Left cardiac atrium (tissue), 4 donors: Measurements from ENCODE around the gene MORN4. TPM values are rescaled to one million over a fixed set of nuclear protein-coding genes. Genes with fewer than 3 reads are reported as not detected.
"Not testable (repeated sequence)": the region's sequence is repeated elsewhere in the genome, so short reads cannot be mapped to it uniquely, and the experiment has no call there.

Source experiments
- ATAC-seq, 2 donors: fragments of 200-7000 bp; cut with Tn5 transposase; one replicate each; pipeline ENCODE4 v1.9.1; 2020; ENCODE audit warnings: mild to moderate bottlenecking in 2 of 2, moderate library complexity in 2 of 2
- DNase-seq: peaks from one replicate; pipeline ENCODE4 v3.0.0-alpha.2; 2020
- intact Hi-C, 2 donors: fragments of 100-400 bp; cut with DNase I; formaldehyde crosslinking; loops; one replicate each; pipeline versions ENCODE4 v1.14.1 to v1.15.1; 2022 to 2023
- long read RNA-seq: library from polyadenylated mRNA; unstranded; transcript quantifications from one replicate; pipeline ENCODE4 v2.0.0, GENCODE V29; 2021
- total RNA-seq, 2 donors: library from RNA; stranded (reverse); fragmentation: NEBNext Ultra II Directional; extraction: Animal tissue kit (Norgen Biotek cat#: 25700); gene quantifications; one replicate each; pipeline ENCODE4 v1.2.1, GENCODE V29; 2021
- donor health status: DM: no; HTN: yes; CAD: no.
- donor health status: DM: no; HTN: yes; CAD: no; lungs with severe emphysema.
- donor health status: DM: yes; HTN: yes; CAD: no.
- donor health status: Dilated cardiomyopathy.

Gene MORN4
- total RNA-seq = 1 to 10 TPM; 7.0 to 8.3 TPM
- long read RNA-seq, transcript MORN4-201 (5 exons, 2,315 nt) = major isoform, 13 of 16 reads
- long read RNA-seq, partial matches to known transcripts = 2 of 16 reads
- long read RNA-seq, other reads (novel, unspliced or antisense) = 1 of 16 reads

DNA sequence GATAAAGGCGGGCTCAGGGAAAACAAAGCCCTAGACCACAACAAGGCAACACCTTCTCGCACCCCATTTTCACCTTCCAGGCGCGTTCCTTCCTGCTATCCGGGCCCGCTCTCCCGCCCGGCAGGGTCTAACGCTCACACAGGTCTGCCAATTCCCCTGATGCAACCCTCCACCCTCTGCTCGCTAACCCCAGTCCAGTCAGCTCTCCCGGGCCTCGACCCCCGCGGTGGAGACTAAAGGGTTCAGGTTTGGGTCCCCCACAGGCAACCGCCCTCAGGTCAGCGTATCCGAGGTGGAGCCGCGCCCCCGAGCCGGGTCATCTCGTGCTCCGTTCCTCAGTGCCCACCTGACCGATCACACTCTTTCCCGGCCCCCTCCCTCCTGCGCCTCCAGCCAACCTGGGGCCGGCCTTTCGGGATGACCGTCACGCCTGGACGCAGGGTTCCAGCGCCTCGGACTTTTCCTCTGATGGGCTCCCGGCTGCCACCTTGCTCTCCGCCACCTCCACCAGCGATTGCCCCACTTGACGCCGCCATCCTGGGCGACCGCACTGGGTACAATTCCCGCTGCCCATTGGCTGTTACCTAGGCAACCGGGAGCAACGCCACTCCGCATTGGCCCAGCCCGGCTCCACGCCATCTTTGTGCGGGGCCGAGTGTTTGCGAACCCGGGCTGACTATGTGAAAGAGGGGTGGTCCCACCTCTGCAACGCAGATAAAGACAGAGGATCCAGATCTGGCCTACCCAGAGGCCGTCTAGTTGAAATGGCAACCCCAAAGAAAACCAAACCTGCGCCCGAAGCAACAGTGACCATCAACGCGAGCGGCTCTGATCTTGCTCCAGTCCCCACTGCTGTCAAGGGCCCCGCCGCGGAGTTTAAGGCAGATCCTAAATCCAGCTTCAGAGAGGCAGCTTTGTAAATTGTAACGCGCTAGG is at the start of gene MORN4:
MORN4 (minus strand) TSS at position 552 of the 936 bp plus-strand sequence. CDS start 13,847 bp downstream, outside the sequence.
- DNase-seq (peak; percentile 96), ATAC-seq (peak; percentile 100)
- intact Hi-C loops = no loop called here

DNA sequence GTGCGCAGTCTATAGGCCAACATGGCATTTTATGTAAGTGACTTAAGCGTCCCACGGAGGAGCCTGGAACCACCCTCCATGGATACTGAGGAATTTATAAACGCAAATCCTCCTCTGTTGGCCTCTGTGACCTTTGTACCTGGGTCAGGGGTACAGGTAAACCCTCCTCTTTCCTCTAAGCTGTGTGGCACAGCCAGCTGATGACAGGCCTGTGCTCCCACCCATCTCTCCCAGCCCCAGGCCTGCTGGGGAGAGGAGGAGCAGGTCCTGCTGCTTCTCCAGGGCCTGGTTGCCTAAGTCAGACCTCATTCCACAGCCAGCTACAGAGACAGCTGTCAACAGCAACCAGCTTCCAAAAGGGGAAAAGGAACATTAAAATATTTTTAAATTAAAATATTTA is 48.7 kb upstream of the MORN4 start:
- intact Hi-C loops = no loop called here
- DNase-seq = no peak
- ATAC-seq = no peak

DNA sequence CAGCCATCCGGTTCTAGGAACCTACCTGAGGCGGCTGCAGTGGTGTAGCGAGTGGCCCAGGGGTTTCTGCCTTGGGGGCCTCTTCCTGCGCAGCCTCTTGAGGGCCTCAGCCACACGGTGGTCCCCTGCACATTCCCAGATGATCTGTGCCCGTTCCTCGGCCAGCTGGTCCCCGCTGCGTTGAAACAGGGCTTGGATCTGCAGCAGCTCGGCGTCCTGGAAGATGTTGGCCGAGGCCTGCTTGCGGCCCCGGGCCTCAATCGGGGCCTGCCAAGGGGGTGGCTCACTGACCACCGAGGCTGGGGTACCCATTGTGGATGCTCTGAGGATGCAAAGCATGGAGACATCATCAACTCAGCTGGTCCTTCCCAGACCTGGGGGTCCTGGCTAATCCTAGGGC is 46.3 kb upstream of the MORN4 start:
- intact Hi-C loops = no loop called here
- no peak for ATAC-seq
- no peak for DNase-seq

DNA sequence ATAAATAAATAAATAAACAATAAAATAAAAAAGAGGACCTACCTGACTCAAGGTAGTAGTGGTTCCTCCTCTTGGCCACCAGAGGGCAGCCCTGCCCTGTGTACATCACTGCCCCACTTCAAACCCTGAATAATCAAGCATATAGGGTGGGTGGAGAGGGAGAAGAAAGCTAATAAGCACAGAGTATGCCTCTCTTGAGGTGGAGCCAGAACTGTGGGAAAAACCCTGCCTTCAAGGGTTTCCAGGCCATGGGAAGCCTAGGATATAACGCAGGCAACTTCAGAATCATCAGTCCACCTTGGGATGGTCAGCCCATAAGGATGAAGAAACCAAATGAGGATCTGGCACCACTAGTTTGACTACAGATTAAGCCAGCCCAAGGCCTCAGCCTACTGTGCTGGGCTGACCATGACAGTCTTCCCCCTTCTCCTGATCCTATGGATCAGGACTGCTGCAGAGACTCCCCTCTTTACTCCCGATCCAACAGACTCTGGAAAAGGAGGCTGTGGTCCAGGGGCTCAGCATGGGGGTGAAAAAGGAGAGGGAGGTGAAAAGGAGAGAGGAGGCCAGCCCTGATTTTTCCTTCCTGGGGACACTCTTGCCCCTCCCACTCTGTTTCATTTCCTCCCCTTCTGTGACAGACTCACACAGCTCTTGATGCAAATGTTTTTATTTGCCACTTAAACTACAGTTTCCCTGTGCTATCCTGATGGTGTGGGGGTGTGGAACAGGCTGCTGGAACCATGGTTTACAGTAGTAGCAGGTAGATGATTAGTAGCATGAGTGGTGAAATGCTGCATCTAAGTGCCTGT is 43.7 kb upstream of the MORN4 start:
- ATAC-seq (peak in 1 of 2 donors; percentile 62), DNase-seq (peak; percentile 50)
- intact Hi-C loops = loop anchor here in 1 of 2 donors (1.0 kb wide), 1 partner anchor 55 kb away; no protein-coding TSS in a partner anchor

DNA sequence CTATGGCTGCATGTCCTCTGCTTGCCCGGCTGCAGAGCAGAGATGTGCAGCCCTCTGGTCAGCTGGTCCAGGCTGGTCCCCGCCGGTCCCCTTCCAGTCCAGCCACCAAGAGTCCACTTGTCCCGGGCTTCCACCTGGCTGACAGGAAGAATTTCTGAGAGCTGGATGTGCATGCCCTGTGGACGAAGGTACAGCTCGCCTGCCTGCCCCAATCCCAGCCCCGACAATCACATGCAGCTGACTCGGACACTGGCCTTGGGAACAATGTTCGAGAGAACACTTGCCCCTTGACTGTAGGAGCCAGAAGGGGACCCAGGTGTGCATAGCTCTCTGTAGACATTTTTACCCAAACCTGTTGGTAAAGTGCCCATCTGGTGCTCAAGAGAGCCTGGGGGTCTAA is 41.9 kb upstream of the MORN4 start:
- no peak for DNase-seq
- intact Hi-C loops = loop anchor here in 1 of 2 donors (2.0 kb wide), 1 partner anchor 58 kb away; no protein-coding TSS in a partner anchor
- no peak for ATAC-seq

DNA sequence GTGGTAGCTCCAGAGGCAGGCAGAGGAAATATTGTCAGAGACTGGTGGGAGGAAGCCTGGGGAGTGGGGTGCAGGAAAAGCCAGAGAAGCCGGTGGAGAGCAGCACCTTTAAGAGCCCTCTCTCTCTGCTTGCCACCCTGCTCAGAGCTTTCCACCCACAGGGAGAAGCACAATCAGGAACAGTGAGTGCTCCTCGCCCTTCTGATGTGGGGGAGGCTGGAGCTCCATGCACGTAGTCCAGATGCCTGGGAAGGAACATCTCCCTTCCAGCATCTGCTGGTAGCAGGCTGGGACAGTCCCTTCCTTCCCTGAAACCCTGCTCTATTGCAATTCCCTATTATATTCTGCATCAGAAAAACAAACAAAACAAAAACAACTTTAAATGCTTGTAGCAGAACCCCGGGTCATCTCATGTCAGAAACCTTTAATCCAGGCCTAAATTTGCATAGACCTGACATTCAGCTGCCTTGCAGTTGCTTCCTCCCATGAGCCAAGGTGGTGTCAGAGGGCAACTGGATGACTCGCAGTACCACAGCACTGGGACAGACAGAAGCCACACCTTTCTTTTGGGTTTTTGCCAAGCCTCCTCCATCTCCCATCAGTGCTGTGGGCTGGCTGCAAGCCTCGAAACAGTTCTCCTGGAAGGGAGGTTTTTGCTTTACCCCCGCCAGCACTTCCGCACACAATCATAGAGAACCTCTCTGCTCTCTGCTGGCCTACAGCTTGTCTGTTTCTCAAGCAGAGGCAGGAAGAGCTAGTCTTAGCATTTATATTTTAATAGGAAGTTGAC is 40.6 kb upstream of the MORN4 start:
- ATAC-seq (peak; percentile 36 to 68), DNase-seq (no peak)
- intact Hi-C loops = loop anchor here in 1 of 2 donors (2.0 kb wide), 1 partner anchor 59 kb away; no protein-coding TSS in a partner anchor

DNA sequence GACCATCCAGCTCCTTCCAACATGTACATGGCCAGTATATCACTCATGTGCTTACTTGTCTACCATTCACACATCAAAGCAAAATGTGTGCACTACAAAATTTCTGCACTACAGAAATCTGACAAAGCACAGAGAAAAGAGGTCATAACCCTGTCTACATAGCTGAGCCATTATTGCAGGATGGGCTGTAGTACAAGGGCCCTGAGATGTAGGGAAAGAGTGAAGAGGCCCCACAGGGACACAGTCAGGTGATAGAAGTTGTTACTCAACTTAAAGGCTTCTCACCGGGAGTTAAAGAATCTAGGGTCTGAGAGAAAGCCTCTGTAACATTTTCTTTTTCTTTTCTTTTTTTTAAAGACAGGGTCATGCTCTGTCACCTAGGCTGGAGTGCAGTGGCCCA is 36.3 kb upstream of the MORN4 start:
- intact Hi-C loops = no loop called here
- ATAC-seq (peak in 1 of 2 donors; percentile 39), DNase-seq (no peak)

DNA sequence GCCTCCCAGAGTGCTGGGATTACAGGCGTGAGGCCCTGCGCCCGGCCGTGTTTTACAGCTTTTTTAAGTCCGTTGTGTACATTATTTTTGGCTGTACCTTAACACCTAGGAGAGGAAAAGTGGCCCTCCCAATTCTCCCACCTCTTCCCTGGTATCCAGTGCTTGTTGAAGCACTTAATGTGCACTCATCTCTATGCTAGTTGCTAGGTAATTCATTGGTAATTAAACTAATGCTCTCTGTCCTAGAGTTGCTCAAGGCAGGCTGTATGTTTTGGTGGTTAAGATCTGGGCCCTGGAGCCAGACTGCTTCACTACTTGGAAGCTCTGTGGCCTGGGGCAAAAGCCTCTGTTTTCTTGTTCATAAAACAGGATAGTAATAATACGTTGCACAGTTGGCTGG is 34.2 kb upstream of the MORN4 start:
- DNase-seq (no peak), ATAC-seq (no peak)
- intact Hi-C loops = no loop called here

DNA sequence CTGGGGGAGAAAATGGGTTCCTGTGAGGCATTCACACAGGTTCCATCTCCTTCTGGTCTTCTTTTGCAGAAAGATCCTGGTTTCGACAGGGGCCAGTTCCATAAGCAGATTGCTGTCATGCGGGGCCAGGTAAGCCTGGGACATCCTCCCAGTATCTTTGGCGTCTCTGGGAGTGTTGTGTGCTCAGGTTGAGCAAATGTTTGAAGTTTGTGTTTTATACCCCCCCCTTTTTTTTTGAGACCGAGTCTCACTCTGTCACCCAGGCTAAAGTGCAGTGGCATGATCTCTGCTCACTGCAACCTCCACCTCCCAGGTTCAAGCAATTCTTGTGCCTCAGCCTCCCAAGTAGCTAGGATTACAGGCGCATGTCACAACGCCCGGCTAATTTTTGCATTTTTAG is 33.7 kb upstream of the MORN4 start:
- DNase-seq (no peak), ATAC-seq (no peak)
- intact Hi-C loops = no loop called here

DNA sequence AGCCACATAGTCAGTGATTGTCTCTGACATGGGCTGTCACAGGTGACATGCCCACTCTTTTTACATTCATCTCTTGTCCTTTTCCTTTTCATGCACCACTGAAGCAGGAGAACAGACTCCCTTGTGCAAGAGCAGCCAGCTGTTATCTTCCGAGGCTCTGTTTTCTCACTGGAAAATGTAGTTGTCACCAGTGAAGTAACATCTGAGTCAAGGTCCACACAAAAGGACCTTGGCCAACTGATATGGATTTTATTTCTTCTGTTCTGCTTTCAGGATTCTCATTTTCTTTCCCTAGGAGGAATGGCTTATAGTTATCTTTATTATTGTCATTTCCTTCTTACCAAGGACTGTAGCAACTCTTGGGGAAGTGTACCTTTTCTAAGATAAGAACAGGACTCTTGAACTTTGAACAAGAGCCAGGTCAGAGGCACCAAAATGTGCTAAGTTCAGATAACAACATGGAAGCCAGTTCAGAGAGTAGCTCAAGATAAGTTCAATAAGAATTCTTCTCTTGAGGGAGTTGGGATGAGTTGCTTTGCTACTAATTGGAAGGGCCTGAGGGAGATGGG is 31.1 kb upstream of the MORN4 start:
- DNase-seq (no peak), ATAC-seq (no peak)
- intact Hi-C loops = no loop called here

DNA sequence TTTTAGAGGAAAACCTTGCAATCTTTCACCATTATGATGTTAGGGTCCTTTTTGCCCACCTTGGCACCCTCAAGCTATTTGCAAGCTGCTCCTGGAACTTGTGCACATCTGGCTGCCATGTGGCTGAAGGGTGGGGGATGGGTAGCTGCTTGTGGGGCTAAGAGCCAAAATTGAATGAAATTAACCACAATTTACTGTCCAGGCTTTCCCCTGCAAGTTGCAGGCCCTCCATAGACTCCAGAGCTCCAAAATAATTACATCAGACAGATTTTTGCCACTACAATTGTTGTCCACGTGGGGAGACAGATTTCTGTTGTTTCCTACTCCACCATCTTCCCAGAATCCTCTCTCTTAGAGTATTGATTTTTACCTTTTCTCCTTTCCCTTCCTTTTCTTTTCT is 26.3 kb upstream of the MORN4 start:
- DNase-seq (no peak), ATAC-seq (no peak)
- intact Hi-C loops = no loop called here

DNA sequence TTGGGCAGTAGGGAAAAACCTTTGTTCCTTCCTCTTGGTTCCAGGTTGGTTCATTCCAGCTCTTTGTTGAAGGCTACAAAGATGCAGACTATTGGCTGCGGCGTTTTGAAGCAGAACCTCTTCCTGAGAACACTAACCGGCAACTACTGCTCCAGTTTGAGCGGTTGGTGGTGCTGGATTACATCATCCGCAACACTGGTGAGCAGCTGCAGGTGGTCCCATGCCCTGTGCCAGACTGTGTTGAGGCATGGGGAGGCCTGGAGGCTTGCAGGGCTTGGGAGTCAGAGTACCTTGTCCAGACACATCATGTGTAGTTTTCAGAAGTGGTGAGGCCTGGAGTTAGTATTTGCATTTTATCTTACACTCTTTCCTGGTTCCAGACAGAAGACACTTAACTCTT is 23.5 kb upstream of the MORN4 start:
- DNase-seq (no peak), ATAC-seq (no peak)
- intact Hi-C loops = no loop called here

DNA sequence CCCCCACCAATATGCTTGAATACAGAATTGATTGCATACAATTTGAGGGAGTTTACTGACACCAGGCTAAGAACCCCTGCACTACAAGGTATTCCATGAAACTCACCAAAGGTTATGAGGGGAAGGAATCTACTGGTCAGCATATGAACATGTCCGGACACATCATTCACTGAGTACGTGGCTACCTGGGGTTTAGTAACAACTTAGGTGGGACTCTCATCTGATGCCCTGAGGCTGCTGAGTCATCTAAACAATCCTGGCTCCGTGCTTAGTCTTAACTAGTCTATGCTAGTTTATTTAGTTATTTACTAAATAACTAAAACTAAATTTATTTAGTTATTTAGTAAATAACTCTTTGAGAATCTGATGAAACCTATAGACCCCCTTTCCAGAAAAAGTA is 18.5 kb upstream of the MORN4 start:
- DNase-seq = no peak

DNA sequence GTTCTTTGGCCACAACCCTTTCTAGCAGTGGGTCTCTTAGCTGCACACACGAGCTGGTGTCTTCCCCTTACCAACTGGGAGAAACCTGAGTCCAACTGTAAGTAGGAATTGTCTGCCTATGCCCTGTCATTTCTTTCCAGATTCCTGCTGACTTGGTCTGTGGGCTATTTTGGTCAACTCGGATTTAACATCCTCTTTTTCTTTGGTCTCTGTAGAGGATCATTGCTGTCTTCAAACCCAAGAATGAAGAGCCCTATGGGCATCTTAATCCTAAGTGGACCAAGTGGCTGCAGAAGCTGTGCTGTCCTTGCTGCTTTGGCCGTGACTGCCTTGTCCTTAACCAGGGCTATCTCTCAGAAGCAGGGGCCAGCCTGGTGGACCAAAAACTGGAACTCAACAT is 17.4 kb upstream of the MORN4 start:
- DNase-seq = no peak
- intact Hi-C loops = no loop called here
- ATAC-seq = no peak

More for the DNA sequence above, 18.5 kb upstream of the MORN4 start:
- no peak for ATAC-seq
- intact Hi-C loops = no loop called here

DNA sequence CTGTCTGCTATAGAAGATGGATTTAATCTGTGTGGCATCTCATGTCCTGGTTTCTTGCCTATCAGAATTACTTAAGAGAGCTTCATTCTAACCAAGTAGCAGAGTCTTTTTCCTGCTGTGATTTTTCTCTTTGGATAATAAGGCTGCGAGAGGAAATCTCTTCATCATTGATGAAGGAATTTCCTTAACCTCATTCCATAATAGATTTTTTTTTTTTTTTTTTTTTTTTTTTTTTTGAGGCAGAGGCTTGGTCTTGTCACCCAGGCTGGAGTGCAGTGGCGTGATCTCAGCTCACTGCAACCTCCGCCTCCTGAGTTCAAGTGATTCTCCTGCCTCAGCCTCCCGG is 16.1 kb upstream of the MORN4 start:
- DNase-seq, intact Hi-C loops, ATAC-seq: not testable (repeated sequence)

DNA sequence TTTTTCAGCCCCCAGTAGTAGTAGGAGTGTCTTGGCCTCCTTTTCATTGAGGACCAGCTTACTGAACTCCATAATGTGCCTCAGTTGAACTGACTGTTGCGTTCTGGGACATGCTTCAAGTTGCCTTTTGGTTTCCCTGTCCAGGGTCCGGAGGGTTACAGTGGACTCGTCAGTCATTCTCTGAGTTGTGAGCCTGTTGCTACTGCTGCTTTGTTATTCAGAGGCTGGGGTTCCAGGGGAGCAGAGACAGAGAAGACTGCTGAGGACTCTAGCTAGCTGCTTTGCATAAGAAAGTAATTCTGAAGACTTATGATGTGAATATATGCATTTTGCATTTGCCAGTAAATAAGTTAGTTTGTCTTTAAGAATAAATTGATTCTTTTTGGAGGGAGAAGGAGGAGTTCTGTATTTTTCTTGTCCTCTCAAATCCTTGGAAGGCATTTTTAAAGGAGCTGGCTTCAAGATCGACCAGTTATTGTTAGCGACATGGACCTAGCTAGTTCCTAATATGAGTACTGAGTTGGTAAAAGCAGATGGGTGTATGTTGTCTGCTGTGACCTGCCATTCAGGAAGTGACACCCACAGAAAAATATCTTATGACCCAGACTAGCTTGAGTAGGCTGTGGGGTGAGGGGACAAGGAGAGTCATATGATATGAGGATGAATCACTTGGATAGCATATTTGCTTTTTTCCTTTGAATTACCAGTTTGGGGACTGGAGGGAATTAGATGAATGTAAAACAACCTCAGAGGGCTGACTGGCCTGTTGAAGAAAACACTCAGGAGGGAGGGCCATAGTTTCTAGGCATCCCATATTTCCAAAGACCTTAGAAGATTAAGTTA is 15.5 kb upstream of the MORN4 start:
- ATAC-seq (peak; percentile 78 to 92), DNase-seq (no peak)
- intact Hi-C loops = no loop called here

DNA sequence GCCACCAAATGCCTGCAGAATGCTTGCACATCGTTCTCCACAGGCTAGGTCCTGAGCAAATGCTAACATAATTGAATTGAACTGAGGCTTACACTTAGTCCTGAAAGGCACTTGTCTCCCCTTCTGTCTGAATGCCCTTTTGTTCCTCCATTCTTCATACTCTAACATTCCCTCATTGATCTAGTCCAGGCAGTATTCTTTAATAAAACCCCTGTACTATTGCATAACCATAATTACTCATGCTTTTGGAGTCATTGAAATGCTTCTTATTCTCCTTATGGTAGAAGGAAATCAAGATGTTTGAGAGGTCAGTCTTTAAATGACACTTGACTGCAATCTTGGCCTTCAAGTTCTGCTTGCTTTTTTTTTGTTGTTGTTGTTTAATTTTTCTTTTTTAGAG is 14.3 kb upstream of the MORN4 start:
- intact Hi-C loops = no loop called here
- DNase-seq = no peak
- ATAC-seq = peak in 1 of 2 donors; percentile 23

DNA sequence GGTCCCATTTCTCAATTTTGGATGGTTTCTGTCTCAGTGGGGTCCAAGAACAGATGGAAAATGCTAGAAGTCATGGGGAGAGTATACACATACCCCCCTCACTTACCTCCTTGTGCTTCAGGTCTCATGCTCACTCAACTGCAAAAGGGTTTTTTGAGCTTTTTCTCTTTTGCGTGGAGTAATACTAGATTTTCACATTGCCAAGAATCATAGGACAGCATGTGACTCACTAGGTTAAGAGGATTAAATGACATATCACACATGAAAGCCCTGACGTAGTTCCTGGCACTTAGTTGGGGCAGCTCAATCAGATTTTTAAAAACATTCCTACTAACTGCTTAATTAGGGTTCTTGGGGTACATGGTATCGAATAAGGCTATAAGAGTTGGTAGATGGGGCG is 11.6 kb upstream of the MORN4 start:
- no peak for DNase-seq
- intact Hi-C loops = no loop called here
- no peak for ATAC-seq
